ENCODE measurements around the gene TIMP3.

GRCh38 chr22:32839831-32840584 is 38.5 kb downstream of the TIMP3 start:
- TF ChIP-seq CTCF (IDR thresholded peaks at IDR 0.05): no peak
- TF ChIP-seq POLR2AphosphoS5 (IDR thresholded peaks at IDR 0.05): no peak
- no peak for TF ChIP-seq POLR2A (IDR thresholded peaks at IDR 0.05)
- TF ChIP-seq EP300 (IDR thresholded peaks at IDR 0.05): no peak

All from stomach (tissue), 4 donors.